WTC11 (cell line): Measurements from ENCODE around the gene MAP3K6. TPM values are rescaled to one million over a fixed set of nuclear protein-coding genes. Genes with fewer than 3 reads are reported as not detected.

Source experiments
- total RNA-seq: library from RNA; stranded (reverse); gene quantifications from 3 replicates; pipeline ENCODE4 v1.2.3, GENCODE V29; 2021

MAP3K6 gene
- total RNA-seq, 1 experiment from 2014 or later, result 15.0 TPM

Other genes with a start within 250 kb of the MAP3K6 start
- 22.0 to 25.1 TPM (median 22.5 TPM) in 3 replicates for gene SLC9A1, start 211.8 kb downstream of the MAP3K6 start, total RNA-seq
- 20.1 to 24.9 TPM (median 23.5 TPM) in 3 replicates for gene WDTC1, start 132.3 kb downstream of the MAP3K6 start, total RNA-seq
- 24.9 to 29.8 TPM (median 28.7 TPM) in 3 replicates for gene TMEM222, start 44.8 kb downstream of the MAP3K6 start, total RNA-seq
- gene SYTL1, start 24.9 kb downstream of the MAP3K6 start, total RNA-seq, result 18.0 to 19.7 TPM (median 18.5 TPM) in 3 replicates
- 0.98 to 1.6 TPM (median 1.3 TPM) in 3 replicates for gene FCN3, start 7.9 kb upstream of the MAP3K6 start, total RNA-seq
- 3.0 to 5.5 TPM (median 4.3 TPM) in 3 replicates for gene CD164L2, start 16.4 kb upstream of the MAP3K6 start, total RNA-seq
- gene GPR3, start 25.7 kb upstream of the MAP3K6 start, total RNA-seq, result 7.8 to 12.4 TPM (median 7.8 TPM) in 3 replicates
- 90.1 to 104 TPM (median 92.8 TPM) in 3 replicates for gene WASF2, start 123.2 kb upstream of the MAP3K6 start, total RNA-seq
- gene AHDC1, start 237.2 kb upstream of the MAP3K6 start, total RNA-seq, result 31.6 to 49.0 TPM (median 32.6 TPM) in 3 replicates